MCF 10A (cell line): ENCODE measurements around the gene ELL2. TPM values are rescaled to one million over a fixed set of nuclear protein-coding genes. Genes with fewer than 3 reads are reported as not detected.

ENCODE experiments used
- BruUV-seq: library from RNA; stranded (reverse); fragments of 400-500 nt; replicated peaks from 2 replicates; lab custom pipeline; 2021; lab: Mats Ljungman, UMichigan
- CTCF ChIA-PET: fragments of 300-600 bp; sonication (Branson Sonifier 250); formaldehyde crosslinking; extraction: SDS; loops from one replicate; lab custom pipeline; 2021; ENCODE audit warnings: antibody characterized with exemption, inconsistent platforms; lab: Yijun Ruan, JAX
- POLR2A ChIA-PET: fragments of 300-600, 350-650 bp; sonication (Branson Sonifier 250); formaldehyde crosslinking; extraction: SDS; loops from one replicate; lab custom pipeline; 2020; ENCODE audit warnings: antibody characterized with exemption, inconsistent platforms; lab: Yijun Ruan, JAX
- DNase-seq: peaks from one replicate; pipeline ENCODE4 v3.0.0-alpha.2; 2018; ENCODE audit not compliant: unreplicated experiment
- H3K27ac Mint-ChIP-seq: one replicate; pipeline ENCODE4 v1.8.0; 2022; ENCODE audit warnings: mild to moderate bottlenecking, low read depth, mixed read lengths; ENCODE audit not compliant: unreplicated experiment
- H3K27me3 Mint-ChIP-seq: one replicate; pipeline ENCODE4 v1.8.0; 2022; ENCODE audit warnings: mixed read lengths; ENCODE audit not compliant: insufficient read depth, unreplicated experiment
- H3K36me3 Mint-ChIP-seq: one replicate; pipeline ENCODE4 v1.8.0; 2022; ENCODE audit warnings: mild to moderate bottlenecking, moderate library complexity, mixed read lengths; ENCODE audit not compliant: insufficient read depth, unreplicated experiment
- H3K4me1 Mint-ChIP-seq: one replicate; pipeline ENCODE4 v1.8.0; 2022; ENCODE audit warnings: mixed read lengths; ENCODE audit not compliant: insufficient read depth, unreplicated experiment
- H3K4me3 Mint-ChIP-seq: one replicate; pipeline ENCODE4 v1.8.0; 2022; ENCODE audit warnings: mild to moderate bottlenecking, moderate library complexity, mixed read lengths; ENCODE audit not compliant: unreplicated experiment
- H3K9me3 Mint-ChIP-seq: one replicate; pipeline ENCODE4 v1.8.0; 2022; ENCODE audit warnings: mixed read lengths; ENCODE audit not compliant: unreplicated experiment
- intact Hi-C: fragments of 100-400 bp; cut with micrococcal nuclease; formaldehyde crosslinking; loops from 2 replicates; pipeline ENCODE4 v1.14.1; 2022
- total RNA-seq: library from RNA; stranded (reverse); gene quantifications from 2 replicates; pipeline ENCODE4 v1.2.3, GENCODE V29; 2022
- TF ChIP-seq, protein P1 (sequence below): fragments of 200-600 bp; IDR thresholded peaks from one replicate; pipeline ENCODE4 v1.8.0; 2022; ENCODE audit warnings: antibody characterized with exemption, mild to moderate bottlenecking; ENCODE audit not compliant: unreplicated experiment

The ELL2 gene
- total RNA-seq, 1 experiment from 2014 or later, result 147 TPM

DNA sequence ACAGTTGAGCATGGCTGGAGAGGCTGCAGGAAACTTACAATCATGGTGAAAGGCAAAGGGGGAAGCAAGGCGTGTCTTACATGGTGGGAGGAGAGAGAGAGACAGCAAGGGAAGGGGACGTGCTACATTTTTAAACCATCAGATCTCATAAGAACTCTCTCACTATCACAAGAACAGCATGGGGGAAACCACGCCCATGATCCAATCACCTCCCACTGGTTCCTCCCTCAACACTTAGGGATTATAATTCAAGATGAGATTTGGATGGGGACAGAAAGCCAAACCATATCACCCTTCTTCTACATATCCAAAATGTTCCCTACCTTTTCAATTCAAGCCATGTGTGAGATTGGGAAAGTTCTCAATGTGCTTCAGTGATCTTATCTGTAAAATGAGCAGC lies 116.3 kb downstream of the ELL2 start:
- Mint-ChIP-seq H3K9me3 (no peaks in the 10 kb centered on the region), H3K27me3 (no peaks in the 10 kb centered on the region), H3K4me3 (no peak overlapping the region), H3K36me3 (peaks cover 7% of the 10 kb centered on the region), H3K4me1 (peaks cover 40% of the 10 kb centered on the region), H3K27ac (peak overlapping the region; percentile 59)
- ChIA-PET POLR2A (interaction anchor here (6.6 kb wide), 1 partner anchor 22 kb away, joined by 55 read pairs; the partner anchor contains the start of gene GLRX), CTCF (interaction anchor here (0.6 to 16.0 kb wide), 13 partner anchors 8 to 499 kb away, joined by 3 to 336 read pairs (median 8); partner anchors contain the start of gene RFESD)
- intact Hi-C loops, result loop anchor here (5.0 kb wide), 1 partner anchor 563 kb away; no protein-coding TSS in a partner anchor
- no TSS peak for BruUV-seq
- no peak for DNase-seq
- TF ChIP-seq, protein P1, sequence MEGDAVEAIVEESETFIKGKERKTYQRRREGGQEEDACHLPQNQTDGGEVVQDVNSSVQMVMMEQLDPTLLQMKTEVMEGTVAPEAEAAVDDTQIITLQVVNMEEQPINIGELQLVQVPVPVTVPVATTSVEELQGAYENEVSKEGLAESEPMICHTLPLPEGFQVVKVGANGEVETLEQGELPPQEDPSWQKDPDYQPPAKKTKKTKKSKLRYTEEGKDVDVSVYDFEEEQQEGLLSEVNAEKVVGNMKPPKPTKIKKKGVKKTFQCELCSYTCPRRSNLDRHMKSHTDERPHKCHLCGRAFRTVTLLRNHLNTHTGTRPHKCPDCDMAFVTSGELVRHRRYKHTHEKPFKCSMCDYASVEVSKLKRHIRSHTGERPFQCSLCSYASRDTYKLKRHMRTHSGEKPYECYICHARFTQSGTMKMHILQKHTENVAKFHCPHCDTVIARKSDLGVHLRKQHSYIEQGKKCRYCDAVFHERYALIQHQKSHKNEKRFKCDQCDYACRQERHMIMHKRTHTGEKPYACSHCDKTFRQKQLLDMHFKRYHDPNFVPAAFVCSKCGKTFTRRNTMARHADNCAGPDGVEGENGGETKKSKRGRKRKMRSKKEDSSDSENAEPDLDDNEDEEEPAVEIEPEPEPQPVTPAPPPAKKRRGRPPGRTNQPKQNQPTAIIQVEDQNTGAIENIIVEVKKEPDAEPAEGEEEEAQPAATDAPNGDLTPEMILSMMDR, result no peak

DNA sequence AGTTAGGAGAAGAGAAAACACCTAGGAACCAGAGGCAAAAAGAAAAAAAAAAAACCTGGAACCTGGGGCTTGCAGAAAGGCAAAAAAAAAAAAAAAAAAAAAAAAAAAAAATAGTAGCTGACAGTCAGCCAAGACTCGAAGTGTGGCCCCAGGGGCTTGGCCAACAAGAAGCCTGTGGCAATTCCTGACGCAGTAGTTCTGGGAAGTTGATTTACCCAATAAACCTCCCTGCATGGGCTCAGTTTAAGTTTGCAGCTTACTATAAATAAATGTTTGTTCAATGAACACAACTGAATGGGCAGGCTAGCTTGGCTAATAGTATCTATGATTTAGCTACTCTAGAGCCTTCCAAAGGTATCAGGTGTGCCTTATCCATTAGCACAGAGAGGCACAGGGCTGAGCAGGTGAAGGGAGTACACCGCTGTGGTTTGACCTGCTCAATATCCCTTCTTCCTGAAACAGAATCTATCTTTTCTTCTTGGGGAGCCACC lies 117.9 kb downstream of the ELL2 start:
- peak; percentile 86 for DNase-seq
- intact Hi-C loops, result no loop called here
- TF ChIP-seq, protein P1, result no peak
- peak overlapping the region; percentile 74 for H3K27ac Mint-ChIP-seq
- no peaks in the 10 kb centered on the region for H3K27me3 Mint-ChIP-seq
- CTCF ChIA-PET, result interaction anchor here (0.7 to 16.0 kb wide), 8 partner anchors 20 to 758 kb away, joined by 3 to 336 read pairs (median 8); partner anchors contain the start of gene RFESD
- peaks cover 40% of the 10 kb centered on the region for H3K4me1 Mint-ChIP-seq
- peaks cover 7% of the 10 kb centered on the region for H3K36me3 Mint-ChIP-seq
- POLR2A ChIA-PET, result interaction anchor here (0.7 to 6.6 kb wide), 7 partner anchors 18 to 201 kb away, joined by 3 to 55 read pairs (median 4); partner anchors contain the start of genes GLRX and RFESD
- no TSS peak for BruUV-seq
- H3K9me3 Mint-ChIP-seq, result no peaks in the 10 kb centered on the region
- peak overlapping the region; percentile 45 for H3K4me3 Mint-ChIP-seq

DNA sequence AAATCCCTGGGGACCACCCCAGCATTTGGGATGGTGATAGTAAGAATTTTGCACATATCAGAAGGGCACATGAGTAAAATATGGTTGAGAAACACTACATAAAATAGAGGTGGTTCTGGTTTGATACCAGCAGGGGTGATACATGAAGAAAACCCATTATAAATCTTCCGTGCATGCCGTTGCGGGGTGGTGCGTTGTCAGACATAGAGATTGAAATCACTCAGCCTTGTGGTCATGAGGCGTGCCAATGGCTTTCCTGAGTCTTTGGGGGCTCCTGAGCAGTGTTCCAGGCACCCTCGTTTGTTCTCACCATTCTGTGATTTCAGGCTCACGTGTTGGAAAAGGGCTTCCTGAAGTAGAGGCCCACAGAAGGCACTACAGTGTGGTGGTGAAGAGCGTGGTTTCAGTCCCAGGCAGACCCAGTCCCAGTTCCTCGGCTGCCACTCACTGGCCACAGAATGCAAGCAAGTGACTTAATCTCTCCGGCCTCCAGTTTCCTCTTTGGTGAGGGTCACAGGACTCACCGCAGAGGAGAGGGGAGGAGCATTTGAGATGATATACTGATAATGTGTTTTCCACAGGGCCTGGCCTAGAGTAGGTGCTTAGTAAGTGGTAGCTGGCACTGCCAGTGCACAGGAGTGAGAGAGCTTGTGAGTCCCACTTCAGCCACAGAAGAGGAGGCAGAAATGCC lies 118.7 kb downstream of the ELL2 start:
- Mint-ChIP-seq H3K36me3 (peaks cover 7% of the 10 kb centered on the region), H3K27ac (peak overlapping the region; percentile 85), H3K27me3 (no peaks in the 10 kb centered on the region), H3K9me3 (no peaks in the 10 kb centered on the region), H3K4me1 (peaks cover 40% of the 10 kb centered on the region), H3K4me3 (peak overlapping the region; percentile 45)
- intact Hi-C loops, result loop anchor here (1.0 kb wide), 1 partner anchor 21 kb away; the partner anchor contains the start of gene GLRX
- peak; percentile 71 for DNase-seq
- POLR2A ChIA-PET, result interaction anchor here (0.7 to 6.6 kb wide), 8 partner anchors 12 to 200 kb away, joined by 3 to 55 read pairs (median 4); partner anchors contain the start of genes GLRX and RFESD
- TF ChIP-seq, protein P1, result no peak
- no TSS peak for BruUV-seq
- CTCF ChIA-PET, result interaction anchor here (0.7 to 16.0 kb wide), 7 partner anchors 19 to 759 kb away, joined by 3 to 336 read pairs (median 9); partner anchors contain the start of gene RFESD
